PC-3 (cell line): ENCODE measurements around the gene PLXNC1.

ENCODE experiments used
- EZH2 ChIP-seq: fragments of 300-600 bp; sonication (generic); IDR thresholded peaks from one replicate; pipeline ENCODE4 v1.6.1; 2017; ENCODE audit warnings: antibody characterized with exemption, mild to moderate bottlenecking, low read length; ENCODE audit not compliant: unreplicated experiment
- EZH2phosphoT487 ChIP-seq: fragments of 300-600 bp; sonication (generic); IDR thresholded peaks from 2 replicates; pipeline ENCODE4 v1.6.1; 2018; ENCODE audit warnings: mild to moderate bottlenecking, antibody characterized with exemption, low read length, borderline replicate concordance
- TF ChIP-seq, protein P1 (sequence below): fragments of 300-600 bp; sonication (generic); conservative IDR thresholded peaks from 2 replicates; pipeline ENCODE4 v1.5.1; 2017; ENCODE audit warnings: antibody characterized with exemption, low read depth, mild to moderate bottlenecking, low read length

- TF ChIP-seq, protein P1, sequence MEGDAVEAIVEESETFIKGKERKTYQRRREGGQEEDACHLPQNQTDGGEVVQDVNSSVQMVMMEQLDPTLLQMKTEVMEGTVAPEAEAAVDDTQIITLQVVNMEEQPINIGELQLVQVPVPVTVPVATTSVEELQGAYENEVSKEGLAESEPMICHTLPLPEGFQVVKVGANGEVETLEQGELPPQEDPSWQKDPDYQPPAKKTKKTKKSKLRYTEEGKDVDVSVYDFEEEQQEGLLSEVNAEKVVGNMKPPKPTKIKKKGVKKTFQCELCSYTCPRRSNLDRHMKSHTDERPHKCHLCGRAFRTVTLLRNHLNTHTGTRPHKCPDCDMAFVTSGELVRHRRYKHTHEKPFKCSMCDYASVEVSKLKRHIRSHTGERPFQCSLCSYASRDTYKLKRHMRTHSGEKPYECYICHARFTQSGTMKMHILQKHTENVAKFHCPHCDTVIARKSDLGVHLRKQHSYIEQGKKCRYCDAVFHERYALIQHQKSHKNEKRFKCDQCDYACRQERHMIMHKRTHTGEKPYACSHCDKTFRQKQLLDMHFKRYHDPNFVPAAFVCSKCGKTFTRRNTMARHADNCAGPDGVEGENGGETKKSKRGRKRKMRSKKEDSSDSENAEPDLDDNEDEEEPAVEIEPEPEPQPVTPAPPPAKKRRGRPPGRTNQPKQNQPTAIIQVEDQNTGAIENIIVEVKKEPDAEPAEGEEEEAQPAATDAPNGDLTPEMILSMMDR = no peak
- TF ChIP-seq EZH2phosphoT487 = no peak
- TF ChIP-seq EZH2 = no peak
Observed at GRCh38 chr12:94304012-94304411, 155.6 kb downstream of the PLXNC1 start.
